Cardiac fibroblast (primary cell): ENCODE data around the gene SH2B3.
"Not testable (repeated sequence)": the region's sequence is repeated elsewhere in the genome, so short reads cannot be mapped to it uniquely, and the experiment has no call there.

Experiments used
- DNase-seq, 2 donors: peaks; one replicate each; pipeline versions ENCODE4 v3.0.0 to v3.0.0-alpha.2; 2010; ENCODE audit warnings: low read depth in 2 of 2
- H3K4me3 ChIP-seq, 2 donors: replicated peaks in 1 of 2; 1 replicate in 1 of 2; 2 replicates in 1 of 2; pipeline ENCODE4 v1.5.1; 2011; ENCODE audit warnings: low read depth in 2 of 2, low read length in 2 of 2, mild to moderate bottlenecking in 2 of 2, moderate library complexity in 1 of 2
- CTCF ChIP-seq: IDR thresholded peaks from one replicate; pipeline ENCODE4 v1.5.1; 2011; ENCODE audit warnings: low read depth, mild to moderate bottlenecking, low read length, inconsistent platforms

Gene SH2B3

DNA sequence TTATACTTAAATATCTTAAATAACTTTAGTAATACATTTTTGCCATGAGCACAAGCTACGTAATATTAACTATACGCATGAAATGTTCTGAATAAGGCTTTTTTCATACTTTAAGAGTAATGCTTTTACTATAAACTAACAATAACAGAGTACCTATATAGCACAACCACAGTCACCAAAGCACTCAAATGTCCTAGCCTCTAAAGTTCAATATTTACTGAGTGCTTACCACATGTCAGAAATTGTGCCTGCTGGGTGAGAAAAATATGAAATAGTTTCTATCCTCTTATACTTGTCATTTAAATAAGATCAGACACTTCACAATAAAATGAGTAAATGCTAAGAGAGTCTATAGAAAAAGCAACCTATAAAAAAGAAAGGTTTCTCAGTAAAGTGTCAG is 83.1 kb downstream of the SH2B3 start:
- no peak overlapping the region for H3K4me3 ChIP-seq
- TF ChIP-seq CTCF = no peak
- no peak for DNase-seq

GRCh38 chr12:111492979-111493378 is 87.3 kb downstream of the SH2B3 start:
- not testable (repeated sequence) for H3K4me3 ChIP-seq
- peak; percentile 34 to 46 for DNase-seq

- DNase-seq = no peak
- no peak overlapping the region for H3K4me3 ChIP-seq
- TF ChIP-seq CTCF = no peak
Measured at GRCh38 chr12:111494676-111495075, 89.0 kb downstream of the SH2B3 start.
